Effector CD4-positive, alpha-beta T cell (primary cell): ENCODE measurements around the gene TBRG1.
A peak's percentile ranks its signal among the peaks of the same experiment; 100 is the strongest.

Experiments used
- DNase-seq: peaks from one replicate; pipeline ENCODE4 v3.0.0-alpha.2; 2020

TBRG1 gene

GRCh38 chr11:124661553-124661952 lies 38.9 kb downstream of the TBRG1 start:
- no peak for DNase-seq

- DNase-seq, result no peak
Measured at GRCh38 chr11:124662106-124662505, 39.4 kb downstream of the TBRG1 start.

- no peak for DNase-seq
Measured at GRCh38 chr11:124663861-124664260, 41.2 kb downstream of the TBRG1 start.

GRCh38 chr11:124667601-124668000 lies 44.9 kb downstream of the TBRG1 start:
- no peak for DNase-seq

GRCh38 chr11:124669193-124669592 lies 46.5 kb downstream of the TBRG1 start:
- peak; percentile 43 for DNase-seq

GRCh38 chr11:124670732-124671131 lies 48.1 kb downstream of the TBRG1 start:
- DNase-seq, result peak; percentile 9

- DNase-seq, result no peak
Measured at GRCh38 chr11:124672536-124673215, 50.0 kb downstream of the TBRG1 start.

- DNase-seq, result peak; percentile 71
Measured at GRCh38 chr11:124673333-124674167, 50.9 kb downstream of the TBRG1 start, which contains the start of the genes SIAE and SPA17. SIAE (minus strand) TSS chr11:124673739; CDS start chr11:124673708, 31 bp downstream. SPA17 (plus strand) TSS chr11:124673904; CDS start chr11:124675265, 1,361 bp downstream.

- no peak for DNase-seq
Measured at GRCh38 chr11:124674168-124674517, 51.5 kb downstream of the TBRG1 start.

GRCh38 chr11:124674571-124674970 lies 51.9 kb downstream of the TBRG1 start:
- DNase-seq, result no peak

- DNase-seq, result no peak
Measured at GRCh38 chr11:124676386-124676785, 53.7 kb downstream of the TBRG1 start.

GRCh38 chr11:124678416-124678815 lies 55.8 kb downstream of the TBRG1 start:
- DNase-seq, result no peak

- no peak for DNase-seq
Measured at GRCh38 chr11:124681421-124681820, 58.8 kb downstream of the TBRG1 start.

GRCh38 chr11:124682443-124682842 lies 59.8 kb downstream of the TBRG1 start:
- no peak for DNase-seq
